HFF-Myc (cell line): ENCODE measurements around the gene DIP2C.

Experiments used
- DNase-seq: peaks from one replicate; pipeline ENCODE4 v3.0.0-alpha.2; 2011; ENCODE audit warnings: low read depth; ENCODE audit errors: extremely low read depth
- H3K4me3 ChIP-seq: replicated peaks from 2 replicates; pipeline ENCODE4 v1.5.1; 2011; ENCODE audit warnings: low read depth, mild to moderate bottlenecking, control low read depth, low read length
- CTCF ChIP-seq: IDR thresholded peaks from 2 replicates; pipeline ENCODE4 v1.5.1; 2012; ENCODE audit warnings: mild to moderate bottlenecking, low read depth, low read length, control low read depth; ENCODE audit errors: missing control alignments

DIP2C gene

GRCh38 chr10:639001-639750 lies 50.3 kb downstream of the DIP2C start:
- no peak for DNase-seq
- no peak overlapping the region for H3K4me3 ChIP-seq
- TF ChIP-seq CTCF, result no peak

DNA sequence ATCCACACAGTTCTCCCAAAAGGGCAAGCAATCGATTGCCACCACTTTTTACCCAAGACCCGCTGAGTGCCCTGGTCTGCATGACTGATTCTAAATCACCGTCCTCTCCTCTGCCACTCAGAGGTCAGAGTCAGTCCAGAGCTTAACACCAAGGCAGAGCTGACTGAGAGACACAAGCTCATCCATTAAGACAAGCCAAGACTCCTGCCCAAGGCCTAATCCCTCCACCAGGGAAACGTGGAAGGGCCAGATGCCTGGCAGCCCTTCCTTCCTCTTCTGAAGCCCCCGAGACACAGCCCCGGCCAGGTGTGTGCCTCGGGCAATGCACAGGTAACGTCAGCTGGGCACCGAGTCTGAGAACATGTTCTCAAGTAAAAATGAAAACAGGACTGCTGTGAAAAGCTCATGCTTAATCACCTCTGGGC lies 51.7 kb downstream of the DIP2C start:
- no peak for DNase-seq
- H3K4me3 ChIP-seq, result no peak overlapping the region
- TF ChIP-seq CTCF, result no peak

DNA sequence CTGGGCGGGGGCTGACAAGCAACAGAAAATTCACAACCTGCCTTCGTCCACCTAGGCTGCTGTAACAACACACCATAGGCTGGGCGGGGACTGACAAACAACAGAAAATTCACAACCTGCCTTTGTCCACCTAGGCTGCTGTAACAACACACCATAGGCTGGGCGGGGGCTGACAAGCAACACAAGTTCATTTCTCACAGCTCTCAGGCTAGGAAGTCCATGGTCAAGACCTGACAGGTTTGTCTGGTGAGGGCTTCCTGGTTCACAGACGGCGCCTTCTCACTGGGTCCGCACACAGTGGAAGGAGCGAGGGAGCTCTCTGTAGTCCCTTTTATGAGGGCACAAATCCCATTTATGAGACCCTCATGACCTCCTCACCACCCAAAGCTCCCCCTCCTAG lies 52.2 kb downstream of the DIP2C start:
- no peak overlapping the region for H3K4me3 ChIP-seq
- DNase-seq, result no peak
- no peak for TF ChIP-seq CTCF

GRCh38 chr10:636769-637168 lies 52.7 kb downstream of the DIP2C start:
- no peak overlapping the region for H3K4me3 ChIP-seq
- no peak for TF ChIP-seq CTCF
- DNase-seq, result no peak

GRCh38 chr10:636016-636730 lies 53.3 kb downstream of the DIP2C start:
- DNase-seq, result no peak
- no peak for TF ChIP-seq CTCF
- H3K4me3 ChIP-seq, result no peak overlapping the region

- no peak for TF ChIP-seq CTCF
- DNase-seq, result no peak
- no peak overlapping the region for H3K4me3 ChIP-seq
Measured at GRCh38 chr10:635088-635861, 54.2 kb downstream of the DIP2C start.
